ENCODE results near the gene HRAS. TPM values are rescaled to one million over a fixed set of nuclear protein-coding genes. Genes with fewer than 3 reads are reported as not detected.

HRAS gene
- polyA plus RNA-seq, 2 of the 4 experiments (the other 2 are of a cell fraction): 56.3 to 86.9 TPM

- H3K4me2 ChIP-seq: no peak overlapping the region
- no peaks in the 10 kb centered on the region for H3K9me3 ChIP-seq
- H3K4me1 ChIP-seq: 0 out of 3 replicates have a peak, but pooled peaks cover 3% of the 10 kb centered on the region
- FAIRE-seq: no peak
- CTCF ChIA-PET: interaction anchor here (1.1 to 3.1 kb wide), 3 partner anchors 15 to 22 kb away, joined by 5 to 21 read pairs (median 8); no protein-coding TSS in a partner anchor
- H3K4me3 ChIP-seq: no peak overlapping the region
- WGBS (ENCODE audit: missing lambda C conversion rate): 90% methylated on average over 5 of the region's 8 CpGs
- H3K27ac ChIP-seq: no peak overlapping the region
- ATAC-seq: no peak
- POLR2A ChIA-PET: no interaction called here
- DNase-seq (ENCODE audit: low read depth in 1 of 2, low spot score in 1 of 2): no peak
- TF ChIP-seq CBX8 (IDR thresholded peaks at IDR 0.05): no peak
- no peak for TF ChIP-seq GATA3 (IDR thresholded peaks at IDR 0.05; ENCODE audit: borderline replicate concordance)
- TF ChIP-seq ZNF302 (CRISPR knock-in tag; IDR thresholded peaks at IDR 0.05): no peak
- TF ChIP-seq, protein P1, sequence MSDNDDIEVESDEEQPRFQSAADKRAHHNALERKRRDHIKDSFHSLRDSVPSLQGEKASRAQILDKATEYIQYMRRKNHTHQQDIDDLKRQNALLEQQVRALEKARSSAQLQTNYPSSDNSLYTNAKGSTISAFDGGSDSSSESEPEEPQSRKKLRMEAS (IDR thresholded peaks at IDR 0.05): no peak
- TF ChIP-seq EHMT2 (IDR thresholded peaks at IDR 0.05; ENCODE audit: low read depth): no peak
- no peak for TF ChIP-seq CHD2 (IDR thresholded peaks at IDR 0.05; ENCODE audit: low read length, partially characterized antibody)
- TF ChIP-seq RAD21 (conservative IDR thresholded peaks at IDR 0.05 in 1 of 2, IDR thresholded peaks at IDR 0.05 in 1 of 2): no peak
- TF ChIP-seq HOXA7 (CRISPR knock-in tag; IDR thresholded peaks at IDR 0.05): no peak
- TF ChIP-seq USF2 (IDR thresholded peaks at IDR 0.05): no peak
- no peak for TF ChIP-seq SREBF2 (IDR thresholded peaks at IDR 0.05)
- TF ChIP-seq, protein P2, sequence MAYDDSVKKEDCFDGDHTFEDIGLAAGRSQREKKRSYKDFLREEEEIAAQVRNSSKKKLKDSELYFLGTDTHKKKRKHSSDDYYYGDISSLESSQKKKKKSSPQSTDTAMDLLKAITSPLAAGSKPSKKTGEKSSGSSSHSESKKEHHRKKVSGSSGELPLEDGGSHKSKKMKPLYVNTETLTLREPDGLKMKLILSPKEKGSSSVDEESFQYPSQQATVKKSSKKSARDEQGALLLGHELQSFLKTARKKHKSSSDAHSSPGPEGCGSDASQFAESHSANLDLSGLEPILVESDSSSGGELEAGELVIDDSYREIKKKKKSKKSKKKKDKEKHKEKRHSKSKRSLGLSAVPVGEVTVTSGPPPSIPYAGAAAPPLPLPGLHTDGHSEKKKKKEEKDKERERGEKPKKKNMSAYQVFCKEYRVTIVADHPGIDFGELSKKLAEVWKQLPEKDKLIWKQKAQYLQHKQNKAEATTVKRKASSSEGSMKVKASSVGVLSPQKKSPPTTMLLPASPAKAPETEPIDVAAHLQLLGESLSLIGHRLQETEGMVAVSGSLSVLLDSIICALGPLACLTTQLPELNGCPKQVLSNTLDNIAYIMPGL (CRISPR knock-in tag; IDR thresholded peaks at IDR 0.05; ENCODE audit: borderline replicate concordance): no peak
- TF ChIP-seq, protein P3, sequence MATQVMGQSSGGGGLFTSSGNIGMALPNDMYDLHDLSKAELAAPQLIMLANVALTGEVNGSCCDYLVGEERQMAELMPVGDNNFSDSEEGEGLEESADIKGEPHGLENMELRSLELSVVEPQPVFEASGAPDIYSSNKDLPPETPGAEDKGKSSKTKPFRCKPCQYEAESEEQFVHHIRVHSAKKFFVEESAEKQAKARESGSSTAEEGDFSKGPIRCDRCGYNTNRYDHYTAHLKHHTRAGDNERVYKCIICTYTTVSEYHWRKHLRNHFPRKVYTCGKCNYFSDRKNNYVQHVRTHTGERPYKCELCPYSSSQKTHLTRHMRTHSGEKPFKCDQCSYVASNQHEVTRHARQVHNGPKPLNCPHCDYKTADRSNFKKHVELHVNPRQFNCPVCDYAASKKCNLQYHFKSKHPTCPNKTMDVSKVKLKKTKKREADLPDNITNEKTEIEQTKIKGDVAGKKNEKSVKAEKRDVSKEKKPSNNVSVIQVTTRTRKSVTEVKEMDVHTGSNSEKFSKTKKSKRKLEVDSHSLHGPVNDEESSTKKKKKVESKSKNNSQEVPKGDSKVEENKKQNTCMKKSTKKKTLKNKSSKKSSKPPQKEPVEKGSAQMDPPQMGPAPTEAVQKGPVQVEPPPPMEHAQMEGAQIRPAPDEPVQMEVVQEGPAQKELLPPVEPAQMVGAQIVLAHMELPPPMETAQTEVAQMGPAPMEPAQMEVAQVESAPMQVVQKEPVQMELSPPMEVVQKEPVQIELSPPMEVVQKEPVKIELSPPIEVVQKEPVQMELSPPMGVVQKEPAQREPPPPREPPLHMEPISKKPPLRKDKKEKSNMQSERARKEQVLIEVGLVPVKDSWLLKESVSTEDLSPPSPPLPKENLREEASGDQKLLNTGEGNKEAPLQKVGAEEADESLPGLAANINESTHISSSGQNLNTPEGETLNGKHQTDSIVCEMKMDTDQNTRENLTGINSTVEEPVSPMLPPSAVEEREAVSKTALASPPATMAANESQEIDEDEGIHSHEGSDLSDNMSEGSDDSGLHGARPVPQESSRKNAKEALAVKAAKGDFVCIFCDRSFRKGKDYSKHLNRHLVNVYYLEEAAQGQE (IDR thresholded peaks at IDR 0.05): no peak
- no peak for TF ChIP-seq BHLHE40 (IDR thresholded peaks at IDR 0.05; ENCODE audit: low read depth, low read length)
- TF ChIP-seq MAFK (IDR thresholded peaks at IDR 0.05; ENCODE audit: partially characterized antibody): no peak
- TF ChIP-seq, protein P4, sequence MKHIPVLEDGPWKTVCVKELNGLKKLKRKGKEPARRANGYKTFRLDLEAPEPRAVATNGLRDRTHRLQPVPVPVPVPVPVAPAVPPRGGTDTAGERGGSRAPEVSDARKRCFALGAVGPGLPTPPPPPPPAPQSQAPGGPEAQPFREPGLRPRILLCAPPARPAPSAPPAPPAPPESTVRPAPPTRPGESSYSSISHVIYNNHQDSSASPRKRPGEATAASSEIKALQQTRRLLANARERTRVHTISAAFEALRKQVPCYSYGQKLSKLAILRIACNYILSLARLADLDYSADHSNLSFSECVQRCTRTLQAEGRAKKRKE (CRISPR knock-in tag; IDR thresholded peaks at IDR 0.05; ENCODE audit: low read depth): no peak
- no peak for TF ChIP-seq CHD4 (IDR thresholded peaks at IDR 0.05; ENCODE audit: borderline replicate concordance)
- TF ChIP-seq, protein P5, sequence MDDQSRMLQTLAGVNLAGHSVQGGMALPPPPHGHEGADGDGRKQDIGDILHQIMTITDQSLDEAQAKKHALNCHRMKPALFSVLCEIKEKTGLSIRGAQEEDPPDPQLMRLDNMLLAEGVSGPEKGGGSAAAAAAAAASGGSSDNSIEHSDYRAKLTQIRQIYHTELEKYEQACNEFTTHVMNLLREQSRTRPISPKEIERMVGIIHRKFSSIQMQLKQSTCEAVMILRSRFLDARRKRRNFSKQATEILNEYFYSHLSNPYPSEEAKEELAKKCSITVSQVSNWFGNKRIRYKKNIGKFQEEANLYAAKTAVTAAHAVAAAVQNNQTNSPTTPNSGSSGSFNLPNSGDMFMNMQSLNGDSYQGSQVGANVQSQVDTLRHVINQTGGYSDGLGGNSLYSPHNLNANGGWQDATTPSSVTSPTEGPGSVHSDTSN (IDR thresholded peaks at IDR 0.05): no peak
- TF ChIP-seq TFCP2L1 (CRISPR knock-in tag; IDR thresholded peaks at IDR 0.05): no peak
Measured at GRCh38 chr11:539971-540481, 4.7 kb upstream of the HRAS start.

Measured in A549 (cell line).